Measurements from ENCODE around the gene DEUP1. TPM values are rescaled to one million over a fixed set of nuclear protein-coding genes. Genes with fewer than 3 reads are reported as not detected.

Gene DEUP1
- total RNA-seq, 1 experiment from 2014 or later: not detected

DNA sequence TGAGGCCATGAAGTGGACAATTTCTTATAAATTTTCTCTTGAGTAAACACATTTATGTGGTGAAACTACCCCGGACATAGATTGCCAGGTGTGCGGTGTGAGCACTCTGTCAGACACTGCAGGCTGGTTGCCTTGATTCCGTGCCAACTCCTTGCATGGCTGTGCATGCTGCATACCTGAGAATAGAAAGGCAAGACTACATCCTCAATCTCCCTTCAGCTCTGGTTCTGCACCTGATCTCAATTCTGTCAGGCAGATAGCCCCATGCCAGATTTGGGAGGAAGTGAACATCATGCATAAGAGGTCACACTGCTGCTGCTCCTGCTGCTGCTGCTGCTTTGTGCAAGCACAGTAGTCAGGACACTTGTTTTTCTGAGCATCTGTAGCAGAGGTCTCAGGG, 42.5 kb upstream of the DEUP1 start:
- Histone ChIP-seq H3K36me3 (ENCODE audit: control insufficient read depth in 1 of 2, insufficient read depth in 2 of 2, low read length in 2 of 2) (no peaks in the 10 kb centered on the region), H3K9ac (ENCODE audit: low read length) (no peak overlapping the region), H4K20me1 (ENCODE audit: insufficient read depth) (no peaks in the 10 kb centered on the region), H2AFZ (ENCODE audit: low read depth, low read length, poor library complexity, severe bottlenecking) (no peak overlapping the region), H3K4me3 (replicated peaks in 1 of 2; ENCODE audit: low read depth in 1 of 2, low read length in 2 of 2) (no peak overlapping the region), H3K79me2 (ENCODE audit: insufficient read depth, low read length) (no peaks in the 10 kb centered on the region), H3K9me3 (ENCODE audit: control insufficient read depth in 1 of 2, insufficient read depth in 1 of 2, low read depth in 1 of 2, low read length in 2 of 2) (no peaks in the 10 kb centered on the region), H3K27ac (ENCODE audit: low read depth, low read length) (no peak overlapping the region), H3K27me3 (ENCODE audit: insufficient read depth, low read length) (no peaks in the 10 kb centered on the region), H3K4me1 (ENCODE audit: control insufficient read depth in 1 of 2, insufficient read depth in 2 of 2, low read length in 2 of 2) (no peaks in the 10 kb centered on the region), H3K9me2 (ENCODE audit: insufficient read depth) (no peaks in the 10 kb centered on the region), H3K4me2 (ENCODE audit: low read length) (no peak overlapping the region)
- no peak for ATAC-seq
- no peak for TF ChIP-seq SP1 (IDR thresholded peaks at IDR 0.05; ENCODE audit: low read depth)
- no peak for TF ChIP-seq POLR2A (IDR thresholded peaks at IDR 0.05; ENCODE audit: borderline replicate concordance, extremely low read depth, insufficient read depth, insufficient read length)
- no peak for TF ChIP-seq ZFX (IDR thresholded peaks at IDR 0.05)
- TF ChIP-seq, protein P1, sequence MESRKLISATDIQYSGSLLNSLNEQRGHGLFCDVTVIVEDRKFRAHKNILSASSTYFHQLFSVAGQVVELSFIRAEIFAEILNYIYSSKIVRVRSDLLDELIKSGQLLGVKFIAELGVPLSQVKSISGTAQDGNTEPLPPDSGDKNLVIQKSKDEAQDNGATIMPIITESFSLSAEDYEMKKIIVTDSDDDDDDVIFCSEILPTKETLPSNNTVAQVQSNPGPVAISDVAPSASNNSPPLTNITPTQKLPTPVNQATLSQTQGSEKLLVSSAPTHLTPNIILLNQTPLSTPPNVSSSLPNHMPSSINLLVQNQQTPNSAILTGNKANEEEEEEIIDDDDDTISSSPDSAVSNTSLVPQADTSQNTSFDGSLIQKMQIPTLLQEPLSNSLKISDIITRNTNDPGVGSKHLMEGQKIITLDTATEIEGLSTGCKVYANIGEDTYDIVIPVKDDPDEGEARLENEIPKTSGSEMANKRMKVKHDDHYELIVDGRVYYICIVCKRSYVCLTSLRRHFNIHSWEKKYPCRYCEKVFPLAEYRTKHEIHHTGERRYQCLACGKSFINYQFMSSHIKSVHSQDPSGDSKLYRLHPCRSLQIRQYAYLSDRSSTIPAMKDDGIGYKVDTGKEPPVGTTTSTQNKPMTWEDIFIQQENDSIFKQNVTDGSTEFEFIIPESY (IDR thresholded peaks at IDR 0.05; ENCODE audit: extremely low read depth, insufficient replicate concordance, low read length): no peak
- TF ChIP-seq CBX3 (IDR thresholded peaks at IDR 0.05; ENCODE audit: low read depth): no peak
- ChIA-PET CTCF (no interaction called here), RAD21 (ENCODE audit: low non-redundant PET in 1 of 2, low total read pairs in 2 of 2, uncharacterized antibody in 2 of 2, unreplicated experiment in 2 of 2) (no interaction called here), POLR2A (no interaction called here)
- intact Hi-C loops (cut with micrococcal nuclease): no loop called here
- no TSS peak for BruUV-seq (replicated peaks)
- no peak for DNase-seq (ENCODE audit: low read depth, low spot score)

DNA sequence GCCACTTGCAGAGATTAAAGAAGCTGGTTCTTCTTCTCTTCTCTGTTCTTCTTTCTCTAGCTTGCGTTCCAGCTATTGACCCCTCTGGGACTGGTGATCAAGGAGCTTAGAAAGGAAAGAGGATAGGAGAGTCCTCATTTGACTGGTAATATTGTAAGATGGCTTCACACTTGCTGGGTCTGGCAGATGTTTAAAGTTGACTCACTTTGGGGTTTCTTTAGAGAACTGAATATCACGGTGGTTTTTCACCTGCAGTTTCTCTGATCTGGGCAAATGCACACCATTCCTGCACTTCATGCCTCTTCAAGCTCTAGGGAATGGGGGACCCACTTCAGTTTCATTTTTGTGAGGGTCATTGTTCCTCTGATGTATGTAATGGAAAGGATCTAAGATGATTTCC, 41.8 kb upstream of the DEUP1 start:
- intact Hi-C loops (cut with micrococcal nuclease): no loop called here
- DNase-seq (ENCODE audit: low read depth, low spot score) (no peak), ATAC-seq (no peak)
- Histone ChIP-seq H3K4me3 (replicated peaks in 1 of 2; ENCODE audit: low read depth in 1 of 2, low read length in 2 of 2) (no peak overlapping the region), H4K20me1 (ENCODE audit: insufficient read depth) (no peaks in the 10 kb centered on the region), H3K27me3 (ENCODE audit: insufficient read depth, low read length) (no peaks in the 10 kb centered on the region), H3K27ac (ENCODE audit: low read depth, low read length) (no peak overlapping the region), H3K36me3 (ENCODE audit: control insufficient read depth in 1 of 2, insufficient read depth in 2 of 2, low read length in 2 of 2) (no peaks in the 10 kb centered on the region), H3K4me2 (ENCODE audit: low read length) (no peak overlapping the region), H3K79me2 (ENCODE audit: insufficient read depth, low read length) (no peaks in the 10 kb centered on the region), H3K4me1 (ENCODE audit: control insufficient read depth in 1 of 2, insufficient read depth in 2 of 2, low read length in 2 of 2) (no peaks in the 10 kb centered on the region), H3K9ac (ENCODE audit: low read length) (no peak overlapping the region), H3K9me3 (ENCODE audit: control insufficient read depth in 1 of 2, insufficient read depth in 1 of 2, low read depth in 1 of 2, low read length in 2 of 2) (no peaks in the 10 kb centered on the region), H3K9me2 (ENCODE audit: insufficient read depth) (no peaks in the 10 kb centered on the region), H2AFZ (ENCODE audit: low read depth, low read length, poor library complexity, severe bottlenecking) (no peak overlapping the region)
- ChIA-PET RAD21 (ENCODE audit: low non-redundant PET in 1 of 2, low total read pairs in 2 of 2, uncharacterized antibody in 2 of 2, unreplicated experiment in 2 of 2) (no interaction called here), CTCF (no interaction called here), POLR2A (no interaction called here)
- no TSS peak for BruUV-seq (replicated peaks)
- TF ChIP-seq EZH2 (IDR thresholded peaks at IDR 0.05) (no peak), EZH2phosphoT487 (IDR thresholded peaks at IDR 0.05; ENCODE audit: borderline replicate concordance) (no peak), POLR2A (IDR thresholded peaks at IDR 0.05; ENCODE audit: borderline replicate concordance, extremely low read depth, insufficient read depth, insufficient read length) (no peak), ZFX (IDR thresholded peaks at IDR 0.05) (no peak), JUND (IDR thresholded peaks at IDR 0.05) (no peak)
- TF ChIP-seq, protein P2, sequence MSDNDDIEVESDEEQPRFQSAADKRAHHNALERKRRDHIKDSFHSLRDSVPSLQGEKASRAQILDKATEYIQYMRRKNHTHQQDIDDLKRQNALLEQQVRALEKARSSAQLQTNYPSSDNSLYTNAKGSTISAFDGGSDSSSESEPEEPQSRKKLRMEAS (IDR thresholded peaks at IDR 0.05): no peak
- TF ChIP-seq, protein P3, sequence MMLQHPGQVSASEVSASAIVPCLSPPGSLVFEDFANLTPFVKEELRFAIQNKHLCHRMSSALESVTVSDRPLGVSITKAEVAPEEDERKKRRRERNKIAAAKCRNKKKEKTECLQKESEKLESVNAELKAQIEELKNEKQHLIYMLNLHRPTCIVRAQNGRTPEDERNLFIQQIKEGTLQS (IDR thresholded peaks at IDR 0.05): no peak
- TF ChIP-seq, protein P4, sequence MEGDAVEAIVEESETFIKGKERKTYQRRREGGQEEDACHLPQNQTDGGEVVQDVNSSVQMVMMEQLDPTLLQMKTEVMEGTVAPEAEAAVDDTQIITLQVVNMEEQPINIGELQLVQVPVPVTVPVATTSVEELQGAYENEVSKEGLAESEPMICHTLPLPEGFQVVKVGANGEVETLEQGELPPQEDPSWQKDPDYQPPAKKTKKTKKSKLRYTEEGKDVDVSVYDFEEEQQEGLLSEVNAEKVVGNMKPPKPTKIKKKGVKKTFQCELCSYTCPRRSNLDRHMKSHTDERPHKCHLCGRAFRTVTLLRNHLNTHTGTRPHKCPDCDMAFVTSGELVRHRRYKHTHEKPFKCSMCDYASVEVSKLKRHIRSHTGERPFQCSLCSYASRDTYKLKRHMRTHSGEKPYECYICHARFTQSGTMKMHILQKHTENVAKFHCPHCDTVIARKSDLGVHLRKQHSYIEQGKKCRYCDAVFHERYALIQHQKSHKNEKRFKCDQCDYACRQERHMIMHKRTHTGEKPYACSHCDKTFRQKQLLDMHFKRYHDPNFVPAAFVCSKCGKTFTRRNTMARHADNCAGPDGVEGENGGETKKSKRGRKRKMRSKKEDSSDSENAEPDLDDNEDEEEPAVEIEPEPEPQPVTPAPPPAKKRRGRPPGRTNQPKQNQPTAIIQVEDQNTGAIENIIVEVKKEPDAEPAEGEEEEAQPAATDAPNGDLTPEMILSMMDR (IDR thresholded peaks at IDR 0.05 in 2 of 3, conservative IDR thresholded peaks at IDR 0.05 in 1 of 3; ENCODE audit: borderline replicate concordance in 1 of 3, insufficient read depth in 1 of 3, low read depth in 2 of 3, low read length in 2 of 3): no peak
- TF ChIP-seq, protein P1 (IDR thresholded peaks at IDR 0.05; ENCODE audit: extremely low read depth, insufficient replicate concordance, low read length): no peak
